CD8-positive, alpha-beta memory T cell (primary cell): ENCODE measurements around the gene MEGF10. TPM values are rescaled to one million over a fixed set of nuclear protein-coding genes. Genes with fewer than 3 reads are reported as not detected.
"Not testable (repeated sequence)": the region's sequence is repeated elsewhere in the genome, so short reads cannot be mapped to it uniquely, and the experiment has no call there.

Experiments used
- CTCF ChIA-PET: fragments of 350-600 bp; sonication (Branson Sonifier 250); formaldehyde crosslinking; loops from one replicate; lab custom pipeline; 2021; ENCODE audit warnings: antibody characterized with exemption; lab: Charles Lee
- POLR2A ChIA-PET: fragments of 350-600 bp; sonication (Branson Sonifier 250); formaldehyde crosslinking; loops from one replicate; lab custom pipeline; 2021; ENCODE audit warnings: antibody characterized with exemption; lab: Charles Lee
- DNase-seq, 5 donors: peaks; one replicate each; pipeline versions ENCODE4 v3.0.0 to v3.0.0-alpha.2; 2020 to 2022; ENCODE audit warnings: mixed read lengths in 1 of 5
- H3K27ac ChIP-seq: one replicate; pipeline ENCODE4 v1.7.0; 2013; ENCODE audit warnings: low read depth, mild to moderate bottlenecking, low read length, moderate library complexity
- H3K27me3 ChIP-seq: 2 replicates; pipeline ENCODE4 v1.7.0; 2013; ENCODE audit warnings: low read length, mild to moderate bottlenecking; ENCODE audit not compliant: insufficient read depth, poor library complexity, severe bottlenecking
- H3K36me3 ChIP-seq: 2 replicates; pipeline ENCODE4 v1.7.0; 2013; ENCODE audit warnings: mild to moderate bottlenecking, low read length, moderate library complexity; ENCODE audit not compliant: insufficient read depth
- H3K4me1 ChIP-seq: 2 replicates; pipeline ENCODE4 v1.7.0; 2013; ENCODE audit warnings: mild to moderate bottlenecking, low read length, moderate library complexity; ENCODE audit not compliant: insufficient read depth
- H3K4me3 ChIP-seq: 2 replicates; pipeline ENCODE4 v1.7.0; 2013; ENCODE audit warnings: mild to moderate bottlenecking, low read length
- H3K9me3 ChIP-seq: 2 replicates; pipeline ENCODE4 v1.7.0; 2013; ENCODE audit warnings: mild to moderate bottlenecking, low read length
- H3K27ac Mint-ChIP-seq, 8 donors: one replicate each; pipeline ENCODE4 v1.8.0; 2020 to 2021; ENCODE audit warnings: mixed read lengths in 8 of 8, mild to moderate bottlenecking in 6 of 8, inconsistent platforms in 3 of 8, moderate library complexity in 3 of 8
- H3K27me3 Mint-ChIP-seq, 2 donors: one replicate each; pipeline ENCODE4 v1.8.0; 2020 to 2021; ENCODE audit warnings: mixed read lengths in 2 of 2, mild to moderate bottlenecking in 1 of 2, moderate library complexity in 1 of 2
- H3K36me3 Mint-ChIP-seq, 3 donors: one replicate each; pipeline ENCODE4 v1.8.0; 2020 to 2021; ENCODE audit warnings: mixed read lengths in 3 of 3, inconsistent platforms in 1 of 3, mild to moderate bottlenecking in 1 of 3
- H3K4me1 Mint-ChIP-seq, 3 donors: one replicate each; pipeline ENCODE4 v1.8.0; 2020 to 2021; ENCODE audit warnings: mixed read lengths in 3 of 3, inconsistent platforms in 1 of 3, mild to moderate bottlenecking in 1 of 3
- H3K4me3 Mint-ChIP-seq, 7 donors: one replicate each; pipeline ENCODE4 v1.8.0; 2020 to 2021; ENCODE audit warnings: mixed read lengths in 7 of 7, mild to moderate bottlenecking in 6 of 7, moderate library complexity in 4 of 7, inconsistent platforms in 2 of 7
- H3K9me3 Mint-ChIP-seq, 5 donors: one replicate each; pipeline ENCODE4 v1.8.0; 2020 to 2022; ENCODE audit warnings: mixed read lengths in 5 of 5, mild to moderate bottlenecking in 3 of 5, moderate library complexity in 2 of 5, inconsistent platforms in 1 of 5
- polyA plus RNA-seq: library from polyadenylated mRNA; unstranded; fragments of 300-500 nt; fragmentation: Illumina TruSeq; gene quantifications from one replicate; pipeline ENCODE4 v1.2.3, GENCODE V29; 2021
- total RNA-seq, 2 experiments: library from RNA; stranded (reverse); gene quantifications; one replicate each; pipeline ENCODE4 v1.2.3, GENCODE V29; 2021

The MEGF10 gene
- total and polyA plus RNA-seq, 3 experiments from 2014 or later: not detected

DNA sequence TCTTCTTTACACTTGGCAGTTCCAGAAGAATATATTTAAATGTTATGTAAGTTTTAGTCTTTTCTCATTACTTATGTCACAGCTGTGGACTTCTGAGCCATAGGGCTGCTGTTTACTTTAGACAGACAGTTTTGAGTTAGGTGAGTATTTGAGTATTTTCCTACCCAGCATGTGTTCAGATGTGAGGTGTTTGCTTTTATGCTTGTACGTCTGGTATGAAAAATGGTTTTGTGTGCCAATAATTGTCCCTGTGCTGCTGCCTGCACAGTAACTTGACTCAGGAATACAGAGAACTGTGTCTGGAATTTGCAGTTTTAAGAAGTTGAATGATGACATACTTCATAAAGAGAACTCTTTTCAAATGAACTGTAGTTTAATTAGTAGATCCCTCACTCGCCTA is 20.8 kb downstream of the MEGF10 start:
- Mint-ChIP-seq H3K4me3 (no peak overlapping the region), H3K27ac (no peak overlapping the region), H3K9me3 (no peaks in the 10 kb centered on the region), H3K27me3 (peaks cover 6 to 13% of the 10 kb centered on the region in 2 donors), H3K4me1 (peaks cover 0 to 4% (median 3%) of the 10 kb centered on the region in 3 donors), H3K36me3 (no peaks in the 10 kb centered on the region)
- H3K36me3 ChIP-seq: no peaks in the 10 kb centered on the region
- H3K27me3 ChIP-seq: no peaks in the 10 kb centered on the region
- no peak overlapping the region for H3K4me3 ChIP-seq
- no peak for DNase-seq
- no peaks in the 10 kb centered on the region for H3K4me1 ChIP-seq
- no peak overlapping the region for H3K27ac ChIP-seq
- no peaks in the 10 kb centered on the region for H3K9me3 ChIP-seq
- ChIA-PET CTCF (no interaction called here), POLR2A (no interaction called here)

DNA sequence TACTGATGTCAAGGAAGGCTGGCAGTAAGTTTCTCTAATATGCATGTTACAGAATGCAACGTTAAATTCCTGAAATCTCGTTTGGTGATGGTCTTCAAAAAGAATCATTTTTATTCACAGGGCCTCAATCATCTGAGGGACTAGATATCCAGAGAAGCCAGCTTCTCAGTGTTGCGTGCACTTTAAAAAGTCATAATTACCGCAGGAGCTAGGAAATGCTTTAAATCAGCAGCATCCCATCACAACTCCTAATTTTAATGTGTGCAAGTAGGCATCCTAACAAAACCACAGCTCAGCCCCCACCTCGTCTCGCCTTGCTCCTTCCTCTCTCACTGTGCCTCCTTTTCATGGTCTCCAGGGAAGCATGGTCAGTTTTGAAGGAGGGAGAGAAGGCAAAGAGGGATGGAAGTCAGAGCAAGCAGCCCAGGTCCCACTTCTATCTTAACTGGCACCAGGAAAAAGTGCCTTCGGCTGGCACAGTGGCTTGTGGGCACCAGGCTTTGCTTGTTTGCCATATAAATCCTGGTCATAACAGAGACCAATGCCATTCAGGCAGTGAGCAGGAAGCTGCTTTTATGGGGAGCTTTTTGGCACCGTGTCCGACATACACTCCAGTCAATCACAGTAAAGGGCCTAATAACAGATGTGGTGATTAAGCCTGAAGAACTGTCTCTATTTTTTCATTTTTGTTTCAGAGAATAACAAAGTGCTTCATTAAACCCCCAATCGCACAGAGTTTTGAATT is 21.4 kb downstream of the MEGF10 start:
- H3K4me1 Mint-ChIP-seq: peaks cover 0 to 4% (median 3%) of the 10 kb centered on the region in 3 donors
- H3K36me3 ChIP-seq: no peaks in the 10 kb centered on the region
- H3K36me3 Mint-ChIP-seq: no peaks in the 10 kb centered on the region
- H3K4me1 ChIP-seq: no peaks in the 10 kb centered on the region
- H3K27me3 Mint-ChIP-seq: peaks cover 6 to 17% of the 10 kb centered on the region in 2 donors
- POLR2A ChIA-PET: no interaction called here
- H3K27me3 ChIP-seq: no peaks in the 10 kb centered on the region
- no peaks in the 10 kb centered on the region for H3K9me3 Mint-ChIP-seq
- H3K4me3 Mint-ChIP-seq: no peak overlapping the region
- H3K27ac Mint-ChIP-seq: no peak overlapping the region
- no peak overlapping the region for H3K4me3 ChIP-seq
- CTCF ChIA-PET: no interaction called here
- H3K9me3 ChIP-seq: no peaks in the 10 kb centered on the region
- no peak overlapping the region for H3K27ac ChIP-seq
- no peak for DNase-seq

DNA sequence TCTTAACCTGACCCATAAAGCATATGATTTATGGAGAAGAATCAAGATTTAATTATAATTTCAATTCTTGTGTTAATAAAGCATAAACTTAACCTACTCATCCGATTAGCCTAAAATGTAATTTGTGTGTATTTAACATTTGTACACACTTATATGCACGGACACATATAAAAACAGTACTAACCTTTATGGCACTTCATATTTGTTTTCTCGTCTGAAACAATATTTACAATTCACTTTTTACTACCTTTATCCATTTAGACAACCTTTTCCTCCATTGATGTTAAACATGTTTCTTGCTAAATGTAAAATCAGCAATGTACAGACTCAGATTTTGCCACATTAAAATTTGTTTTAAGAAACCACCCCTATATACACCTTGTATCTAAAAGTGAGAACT is 22.8 kb downstream of the MEGF10 start:
- Mint-ChIP-seq H3K9me3 (no peaks in the 10 kb centered on the region), H3K27me3 (peaks cover 10 to 13% of the 10 kb centered on the region in 2 donors), H3K4me3 (no peak overlapping the region), H3K27ac (no peak overlapping the region), H3K4me1 (peaks cover 0 to 4% (median 3%) of the 10 kb centered on the region in 3 donors), H3K36me3 (no peaks in the 10 kb centered on the region)
- no peak for DNase-seq
- no peaks in the 10 kb centered on the region for H3K27me3 ChIP-seq
- no peaks in the 10 kb centered on the region for H3K9me3 ChIP-seq
- no peaks in the 10 kb centered on the region for H3K36me3 ChIP-seq
- CTCF ChIA-PET: interaction anchor here (1.2 to 1.6 kb wide), 2 partner anchors 22 to 656 kb away, joined by 3 to 4 read pairs; no protein-coding TSS in a partner anchor
- H3K27ac ChIP-seq: no peak overlapping the region
- H3K4me1 ChIP-seq: no peaks in the 10 kb centered on the region
- POLR2A ChIA-PET: no interaction called here
- H3K4me3 ChIP-seq: no peak overlapping the region

DNA sequence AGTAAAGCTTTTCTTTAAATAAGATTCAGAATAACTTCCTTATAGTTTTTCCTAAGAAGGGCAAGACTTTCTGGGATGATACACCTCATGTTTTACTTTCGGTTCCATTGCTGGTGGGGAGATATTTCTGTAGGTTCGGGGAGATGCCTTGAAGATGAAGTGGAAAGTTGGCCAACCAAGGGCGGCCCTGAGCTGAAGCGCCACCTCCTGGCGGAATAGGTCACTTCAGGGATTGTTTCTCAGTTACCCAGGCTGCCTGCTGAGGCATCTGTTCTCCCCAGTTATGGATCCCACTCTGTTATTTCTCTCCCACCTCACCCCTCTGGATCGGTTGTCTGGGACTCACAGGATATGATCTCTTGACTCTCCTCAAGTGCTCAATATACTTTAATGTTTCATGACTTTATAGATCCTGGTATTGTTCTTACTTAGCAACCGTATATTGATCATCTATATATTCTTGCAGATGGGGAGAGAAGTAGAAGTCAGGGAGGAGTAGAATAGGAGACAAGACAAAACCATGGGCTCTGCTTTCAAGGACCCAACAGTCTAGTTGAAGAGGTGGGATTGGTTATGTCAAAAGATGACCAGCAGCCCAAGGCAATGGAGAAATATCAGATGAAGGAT is 23.4 kb downstream of the MEGF10 start:
- H3K27ac Mint-ChIP-seq: no peak overlapping the region
- ChIA-PET CTCF (interaction anchor here (1.2 to 1.6 kb wide), 2 partner anchors 22 to 656 kb away, joined by 3 to 4 read pairs; no protein-coding TSS in a partner anchor), POLR2A (no interaction called here)
- Histone ChIP-seq H3K36me3 (no peaks in the 10 kb centered on the region), H3K9me3 (no peaks in the 10 kb centered on the region), H3K27ac (no peak overlapping the region), H3K4me3 (no peak overlapping the region), H3K4me1 (no peaks in the 10 kb centered on the region), H3K27me3 (no peaks in the 10 kb centered on the region)
- H3K27me3 Mint-ChIP-seq: peaks cover 10 to 13% of the 10 kb centered on the region in 2 donors
- no peaks in the 10 kb centered on the region for H3K9me3 Mint-ChIP-seq
- DNase-seq: peak; percentile 34 to 65 (median 41)
- no peaks in the 10 kb centered on the region for H3K36me3 Mint-ChIP-seq
- peaks cover 0 to 4% (median 3%) of the 10 kb centered on the region in 3 donors for H3K4me1 Mint-ChIP-seq
- peak overlapping the region in 1 of 7 donors; percentile 58 for H3K4me3 Mint-ChIP-seq

DNA sequence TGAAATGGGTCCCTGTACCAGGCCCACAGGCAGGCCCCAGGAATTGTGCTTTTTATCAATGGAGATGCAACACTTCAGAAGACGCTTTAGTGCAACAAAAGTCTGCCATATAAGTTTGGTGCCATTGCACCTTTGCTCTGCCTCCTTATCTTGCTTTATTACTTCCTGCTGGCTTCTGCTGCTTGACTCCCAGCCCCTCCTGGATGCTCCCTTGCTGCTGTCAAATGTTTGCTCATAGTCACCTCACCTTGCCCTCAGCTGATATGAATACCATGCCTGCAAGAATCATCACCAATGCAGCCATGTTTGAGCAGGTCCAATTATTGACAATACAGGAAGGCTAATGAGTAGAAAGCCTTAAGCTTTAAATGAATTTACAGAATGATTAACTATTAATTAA is 25.4 kb downstream of the MEGF10 start:
- Histone ChIP-seq H3K9me3 (no peaks in the 10 kb centered on the region), H3K4me1 (no peaks in the 10 kb centered on the region), H3K4me3 (no peak overlapping the region), H3K27ac (no peak overlapping the region), H3K36me3 (no peaks in the 10 kb centered on the region), H3K27me3 (no peaks in the 10 kb centered on the region)
- DNase-seq: no peak
- Mint-ChIP-seq H3K27me3 (peaks cover 5 to 13% of the 10 kb centered on the region in 2 donors), H3K27ac (no peak overlapping the region), H3K36me3 (no peaks in the 10 kb centered on the region), H3K4me3 (no peak overlapping the region), H3K9me3 (no peaks in the 10 kb centered on the region), H3K4me1 (peaks cover 6 to 14% (median 13%) of the 10 kb centered on the region in 3 donors)
- CTCF ChIA-PET: no interaction called here
- POLR2A ChIA-PET: no interaction called here

DNA sequence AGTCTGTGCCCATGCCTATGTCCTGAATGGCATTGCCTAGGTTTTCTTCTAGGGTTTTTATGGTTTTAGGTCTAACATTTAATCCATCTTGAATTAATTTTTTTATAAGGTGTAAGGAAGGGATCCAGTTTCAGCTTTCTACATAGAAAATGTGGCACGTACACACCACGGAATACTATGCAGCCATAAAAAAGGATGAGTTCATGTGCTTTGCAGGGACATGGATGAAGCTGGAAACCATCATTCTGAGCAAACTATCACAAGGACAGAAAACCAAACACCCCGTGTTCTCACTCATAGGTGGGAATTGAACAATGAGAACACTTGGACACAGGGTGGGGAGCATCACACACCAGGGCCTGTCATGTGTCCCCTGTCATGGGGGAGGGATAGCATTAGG is 26.8 kb downstream of the MEGF10 start:
- DNase-seq, H3K9me3 ChIP-seq, H3K4me3 ChIP-seq, H3K36me3 ChIP-seq, H3K27ac Mint-ChIP-seq, POLR2A ChIA-PET, CTCF ChIA-PET, H3K4me3 Mint-ChIP-seq, H3K36me3 Mint-ChIP-seq, H3K4me1 ChIP-seq, H3K27me3 ChIP-seq, H3K27ac ChIP-seq, H3K9me3 Mint-ChIP-seq: not testable (repeated sequence)
- Mint-ChIP-seq H3K4me1 (peaks cover 9 to 21% (median 18%) of the 10 kb centered on the region in 3 donors), H3K27me3 (peaks cover 7 to 13% of the 10 kb centered on the region in 2 donors)

DNA sequence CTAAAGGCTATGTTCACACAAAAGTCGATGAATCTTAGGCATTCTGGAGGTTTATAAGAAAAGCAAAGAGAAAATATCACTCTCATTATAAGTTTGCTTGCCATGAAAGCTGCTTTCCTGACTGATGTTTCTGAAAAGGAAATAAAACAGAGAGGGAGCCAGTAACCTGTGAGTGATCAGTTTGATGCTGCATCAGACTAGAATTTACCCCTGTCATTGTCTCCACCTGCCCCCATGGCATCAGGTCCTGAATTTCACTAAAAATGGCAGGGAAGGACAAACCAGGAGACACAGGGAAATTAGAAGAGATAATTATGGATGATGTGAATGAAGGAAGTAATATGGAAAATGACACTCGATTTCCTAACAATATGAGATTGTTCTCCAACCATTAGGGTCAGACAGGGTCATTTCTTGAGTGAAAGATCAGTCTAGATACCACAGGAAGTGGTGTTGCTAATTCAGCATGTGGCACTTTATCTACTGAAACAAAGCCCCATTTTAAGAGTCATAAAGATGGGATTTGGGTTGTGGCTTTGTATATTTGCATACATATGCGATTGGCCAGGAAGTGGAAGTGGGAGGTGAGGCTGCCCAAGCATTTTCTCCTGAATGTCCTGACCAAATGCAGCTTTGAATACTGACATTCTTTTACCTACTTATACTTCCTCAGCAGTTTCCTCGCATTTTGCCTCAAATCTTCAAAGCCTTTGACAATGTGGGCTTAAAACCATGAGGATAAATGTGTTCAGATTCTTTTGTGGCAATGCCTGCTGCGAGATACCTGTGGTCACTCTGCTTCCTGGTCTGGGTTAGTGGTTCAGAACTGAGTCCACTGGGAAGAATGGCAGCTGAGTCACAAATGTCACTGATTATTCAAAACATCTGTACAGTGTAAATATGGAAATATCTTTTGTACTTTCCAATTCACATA is 29.7 kb downstream of the MEGF10 start:
- DNase-seq: no peak
- Histone ChIP-seq H3K27ac (no peak overlapping the region), H3K9me3 (no peaks in the 10 kb centered on the region), H3K36me3 (no peaks in the 10 kb centered on the region), H3K4me1 (no peaks in the 10 kb centered on the region), H3K4me3 (no peak overlapping the region), H3K27me3 (no peaks in the 10 kb centered on the region)
- ChIA-PET CTCF (no interaction called here), POLR2A (no interaction called here)
- Mint-ChIP-seq H3K4me3 (no peak overlapping the region), H3K36me3 (no peaks in the 10 kb centered on the region), H3K9me3 (no peaks in the 10 kb centered on the region), H3K4me1 (peaks cover 9 to 18% (median 15%) of the 10 kb centered on the region in 3 donors), H3K27ac (peak overlapping the region in 1 of 8 donors; percentile 17), H3K27me3 (peaks cover 8 to 11% of the 10 kb centered on the region in 2 donors)
